Endometrium (tissue), 2 donors: Measurements from ENCODE around the gene PDGFD.
A peak's percentile ranks its signal among the peaks of the same experiment; 100 is the strongest.

Source experiments
- FAIRE-seq: peaks from 2 replicates; lab custom pipeline; 2012; peaks lifted over from hg19 to GRCh38; lab: Jason Lieb, UNC
- donor health status: control.
- donor health status: control.

The PDGFD gene

DNA sequence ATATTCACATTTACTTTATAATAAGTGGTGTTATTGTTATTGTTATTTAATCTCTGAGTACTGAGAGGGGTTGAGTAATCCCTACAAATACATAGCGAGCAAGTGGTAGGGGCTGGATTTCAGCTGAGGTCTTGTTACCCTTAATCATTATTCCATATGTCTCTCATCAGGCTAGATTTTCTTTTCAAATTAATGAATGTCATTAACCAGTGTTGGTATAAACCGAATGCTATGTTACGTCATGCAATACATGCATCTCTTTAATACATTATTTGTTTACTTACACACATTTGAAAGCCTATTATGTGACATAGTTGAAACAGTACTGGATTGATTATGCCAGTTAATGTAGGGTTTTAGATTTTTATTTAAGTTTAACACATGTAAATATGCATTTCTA lies 18.9 kb downstream of the PDGFD start:
- FAIRE-seq = no peak

DNA sequence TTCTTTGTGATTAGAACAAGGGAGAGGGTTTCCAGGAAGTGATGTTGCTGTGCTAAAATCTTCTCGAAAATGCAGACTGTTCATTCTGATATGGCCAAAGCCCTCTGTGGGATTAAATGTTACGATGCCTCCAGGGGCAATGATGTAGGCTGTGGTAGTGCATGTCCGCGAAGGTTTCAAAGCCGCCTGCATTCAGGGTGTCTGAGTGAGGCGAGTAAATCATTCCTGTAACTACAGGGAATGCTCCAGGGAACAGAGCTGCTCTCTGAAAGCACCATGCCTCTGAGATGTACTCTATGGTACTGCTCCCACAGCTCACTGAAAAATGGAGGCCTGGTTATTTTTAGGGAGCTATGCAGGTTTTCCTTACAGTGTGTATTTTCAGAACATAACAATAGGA lies 21.2 kb downstream of the PDGFD start:
- no peak for FAIRE-seq

DNA sequence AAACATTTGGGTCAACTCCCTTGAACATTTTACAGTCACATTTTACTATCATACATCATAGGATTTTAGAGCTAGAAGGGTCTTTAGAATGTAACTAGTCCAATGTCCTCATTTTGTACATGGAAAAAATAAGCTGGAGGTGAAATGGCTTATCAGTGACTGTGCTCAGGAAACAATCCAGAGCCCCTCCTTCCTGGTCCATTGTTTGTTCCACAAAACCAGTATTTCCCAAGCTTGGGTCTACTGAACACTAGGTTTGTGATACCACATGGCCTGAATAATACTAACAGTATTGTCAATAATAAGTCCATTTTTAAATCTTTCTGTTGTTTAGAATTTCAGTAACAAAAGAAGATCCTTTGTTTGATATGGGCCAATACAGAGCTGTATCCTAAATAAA lies 27.1 kb downstream of the PDGFD start:
- FAIRE-seq = no peak

DNA sequence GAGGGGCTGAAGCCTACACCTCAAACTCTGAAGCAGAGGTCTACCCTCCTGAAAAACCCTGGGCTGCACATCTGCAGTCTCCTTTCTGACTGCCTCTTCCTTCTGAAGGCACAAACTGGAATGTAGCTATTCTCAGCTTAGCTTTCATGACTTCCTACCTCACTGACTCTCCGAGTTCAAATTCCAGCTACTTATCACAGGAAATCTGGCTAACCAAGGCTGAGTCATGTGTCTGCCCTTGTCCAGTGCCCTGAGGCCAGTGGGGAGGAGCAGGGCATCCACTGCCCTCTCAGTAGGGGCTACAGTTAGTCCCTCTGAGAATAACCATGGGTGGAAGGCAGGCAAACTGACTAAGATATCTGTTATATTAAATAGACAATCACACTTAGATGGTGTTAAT lies 29.2 kb downstream of the PDGFD start:
- no peak for FAIRE-seq

DNA sequence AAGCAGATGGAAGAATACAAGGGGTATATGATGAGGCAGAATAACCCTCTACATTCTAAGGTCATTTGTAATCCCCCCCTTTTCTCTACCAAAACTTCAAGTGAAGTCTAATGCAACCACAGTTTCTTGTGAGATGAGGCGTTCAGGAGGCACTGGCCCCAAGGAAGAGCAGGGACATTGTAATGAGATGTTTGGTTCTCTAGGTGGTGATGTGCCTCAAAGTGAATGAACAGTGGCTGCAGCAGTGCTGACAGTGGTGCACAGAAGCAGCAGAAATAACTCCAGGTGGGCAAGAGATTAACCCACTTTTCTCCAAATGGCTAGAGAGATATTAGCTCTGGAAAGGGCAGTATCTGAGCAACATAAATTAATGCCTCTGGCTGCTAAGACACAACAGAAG lies 33.8 kb downstream of the PDGFD start:
- no peak for FAIRE-seq

DNA sequence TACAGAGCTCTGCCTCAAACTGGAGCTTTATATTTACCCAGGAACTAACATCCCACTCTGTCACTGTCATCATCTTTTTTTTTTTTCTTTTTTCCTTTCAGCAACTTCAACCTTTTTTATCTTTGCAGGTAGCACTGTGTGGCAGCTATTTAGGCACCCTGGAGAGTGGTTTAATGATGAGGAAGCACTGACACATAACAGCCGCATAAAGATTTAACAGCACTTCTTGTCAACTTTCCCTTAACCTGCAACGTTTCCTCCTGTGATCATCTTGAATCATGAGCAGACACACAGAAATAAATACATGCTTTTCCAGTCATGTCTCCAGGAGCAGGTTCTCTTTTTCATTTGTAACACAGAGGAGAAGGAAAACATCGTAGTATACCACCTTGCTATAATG lies 34.8 kb downstream of the PDGFD start:
- FAIRE-seq = no peak

DNA sequence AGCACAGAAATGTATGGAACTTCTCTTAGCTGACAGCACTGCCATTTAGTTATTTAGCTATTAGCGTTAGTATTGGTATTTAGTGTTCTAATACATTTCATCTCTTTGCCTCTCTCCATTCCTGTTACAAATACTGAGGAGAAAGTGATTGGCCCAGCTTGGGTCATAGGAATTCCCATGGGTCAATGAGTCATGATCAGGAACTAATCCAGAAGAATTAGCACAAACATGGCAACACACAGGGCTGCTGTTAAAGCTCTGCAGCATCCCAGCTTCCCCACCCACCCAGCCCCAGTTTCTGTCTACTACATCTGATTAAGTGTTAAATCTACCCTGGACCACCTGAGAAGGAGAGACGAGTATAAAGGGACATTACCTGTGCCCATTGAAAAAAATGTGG lies 36.1 kb downstream of the PDGFD start:
- no peak for FAIRE-seq

DNA sequence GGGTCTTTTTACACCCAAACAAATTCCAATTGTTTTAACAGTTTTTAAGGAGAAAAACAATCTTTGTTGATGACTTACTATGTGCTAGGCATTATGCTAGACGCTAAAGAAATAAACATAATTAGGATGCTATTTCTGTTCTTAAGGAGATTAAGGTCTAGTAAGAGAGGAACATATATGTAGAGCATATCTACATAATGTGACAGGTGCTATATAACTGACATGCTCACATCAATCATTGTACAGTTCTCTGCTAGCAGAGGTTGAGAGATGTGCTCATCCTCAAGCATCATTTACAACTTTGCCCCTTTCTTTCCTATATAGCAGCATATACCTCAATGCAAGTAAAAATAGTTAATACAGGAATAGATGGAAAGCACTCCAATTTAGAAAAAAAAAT lies 37.5 kb downstream of the PDGFD start:
- no peak for FAIRE-seq

DNA sequence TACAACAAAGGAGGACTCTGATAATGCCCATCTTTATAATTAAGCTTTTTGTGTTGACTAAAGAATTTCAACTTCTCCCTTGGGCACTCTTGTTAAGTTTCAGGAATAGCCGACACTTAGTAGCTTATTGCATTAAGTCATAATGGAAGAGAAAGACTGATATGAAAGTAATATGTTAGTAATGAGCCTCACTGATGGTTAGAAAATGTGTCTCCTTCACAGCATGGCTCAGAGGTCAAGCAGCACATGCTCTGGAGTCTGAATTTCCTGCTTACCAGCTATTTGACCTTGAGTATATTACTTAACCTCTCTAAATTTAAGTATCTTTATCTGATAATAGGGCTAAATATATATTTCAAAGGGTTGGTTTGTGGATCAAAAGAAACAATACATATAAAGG lies 39.0 kb downstream of the PDGFD start:
- no peak for FAIRE-seq

DNA sequence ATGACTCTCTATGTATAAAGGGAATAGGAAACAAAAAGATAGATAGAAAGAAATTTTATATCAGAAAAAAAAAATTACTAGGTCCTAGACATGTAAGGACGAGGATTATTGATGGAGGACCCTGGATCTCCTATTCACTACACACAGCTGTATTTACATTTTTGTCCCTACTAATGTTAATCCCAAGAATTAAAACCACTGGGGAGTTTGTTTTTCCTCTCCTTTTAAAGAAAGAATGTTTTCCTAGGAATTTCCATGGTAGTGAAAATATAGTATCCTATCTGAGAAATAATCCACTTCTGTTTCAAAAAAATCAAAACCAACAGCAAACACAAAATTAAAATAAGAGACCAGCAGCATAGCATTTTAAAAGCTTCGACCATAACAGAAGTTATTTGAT lies 41.1 kb downstream of the PDGFD start:
- FAIRE-seq = peak; percentile 80

DNA sequence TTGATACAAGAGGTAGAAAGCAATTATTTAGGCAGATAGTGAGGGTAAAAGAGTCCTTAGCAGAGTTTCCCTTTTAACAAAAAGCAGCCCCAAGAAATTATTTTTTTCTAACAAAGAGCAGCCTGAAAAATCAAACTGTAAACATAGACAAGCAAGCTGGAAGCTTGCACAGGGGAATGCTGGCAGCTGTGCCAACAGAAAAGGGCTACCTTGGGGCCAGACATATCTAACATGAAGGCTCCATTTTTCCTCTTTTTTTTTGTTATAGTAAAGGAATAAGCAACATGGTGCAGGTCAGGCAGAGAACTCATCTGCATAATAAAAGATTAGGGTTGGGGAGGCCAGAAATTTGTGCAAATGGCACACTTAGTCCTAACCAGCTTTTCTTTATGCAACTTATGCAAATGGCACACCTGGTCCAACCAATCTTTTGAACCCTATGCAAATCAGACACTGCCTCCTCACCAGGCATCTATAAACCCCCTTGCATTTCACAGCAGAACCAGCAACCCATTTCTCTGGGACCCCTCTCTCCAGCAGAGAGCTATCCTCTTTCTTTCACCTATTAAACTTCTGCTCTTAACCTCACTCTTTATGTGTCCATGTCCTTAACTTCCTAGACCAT lies 41.8 kb downstream of the PDGFD start:
- no peak for FAIRE-seq

DNA sequence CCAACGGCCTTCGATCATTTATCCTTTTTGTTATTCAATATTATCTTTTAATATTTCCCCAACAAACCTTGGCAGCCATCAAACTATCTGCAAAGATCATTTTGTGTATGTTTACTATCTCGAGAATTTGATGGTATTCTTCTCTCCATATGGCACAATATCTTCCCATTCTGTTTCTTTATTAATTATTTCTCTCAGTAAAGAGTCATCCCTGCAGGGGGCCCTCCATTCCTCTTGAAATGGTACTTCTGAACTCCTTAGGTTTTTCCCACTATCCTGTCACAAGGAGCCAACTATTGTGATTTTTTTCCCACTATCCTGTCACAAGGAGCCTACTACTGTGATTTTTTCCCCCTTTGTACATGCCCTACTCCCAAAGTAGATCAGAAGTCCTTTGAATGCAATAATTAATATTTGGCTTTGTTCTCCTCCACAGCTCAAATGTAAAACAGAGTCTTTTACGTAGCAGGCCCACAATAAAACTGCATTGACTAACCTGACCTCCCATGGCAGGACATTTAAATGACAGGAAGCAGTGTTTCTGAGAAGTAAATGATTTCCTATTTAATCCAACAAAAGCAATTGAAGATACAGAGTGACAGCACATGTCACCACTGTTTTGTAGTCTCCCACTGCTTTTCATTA lies 43.3 kb downstream of the PDGFD start:
- FAIRE-seq = no peak

DNA sequence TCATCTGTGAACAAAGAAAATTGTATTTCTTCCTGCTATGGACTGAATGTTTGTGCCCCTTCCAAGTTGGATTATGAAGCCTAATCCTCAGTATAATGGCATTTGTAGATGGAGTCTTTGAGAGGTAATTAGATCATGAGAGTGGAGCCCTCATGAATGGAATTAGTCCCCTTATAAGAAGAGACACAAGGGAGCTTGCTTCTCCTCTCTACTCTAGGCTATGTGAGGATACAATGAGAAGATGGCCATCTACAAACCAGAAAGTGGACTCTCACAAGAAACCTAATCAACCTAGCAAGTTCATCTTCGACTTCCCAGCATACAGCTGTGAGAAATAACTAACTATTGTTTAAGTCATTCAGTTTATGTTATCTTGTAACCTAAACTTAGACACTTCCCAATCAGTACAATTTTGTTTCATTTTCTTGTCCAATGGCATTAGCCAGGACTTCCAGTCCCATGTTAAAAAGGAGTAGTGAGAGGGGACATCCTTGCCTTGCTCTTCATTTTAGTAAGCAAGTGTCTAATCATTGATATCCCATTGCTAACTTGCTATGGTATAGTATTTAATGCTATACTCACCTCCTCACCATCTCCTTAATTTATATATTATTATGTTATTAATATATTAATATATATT lies 45.7 kb downstream of the PDGFD start:
- FAIRE-seq = no peak

DNA sequence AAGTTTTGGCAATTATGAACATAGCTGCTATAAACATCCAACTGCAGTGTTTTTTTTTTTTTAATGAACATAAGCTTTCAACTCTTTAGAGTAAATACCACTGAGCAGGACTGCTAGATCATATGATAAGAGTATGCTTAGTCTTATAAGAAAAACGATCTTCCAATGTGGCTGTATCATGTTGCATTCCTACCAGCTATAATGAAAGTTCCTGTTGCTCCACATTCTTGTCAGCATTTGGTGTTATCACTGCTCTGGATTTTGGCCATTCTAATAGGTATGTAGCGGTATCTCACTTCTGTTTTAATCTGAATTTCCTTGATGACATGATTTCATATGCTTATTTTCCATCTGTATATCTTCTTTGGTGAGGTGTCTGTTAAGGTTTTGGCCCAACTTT lies 50.4 kb downstream of the PDGFD start:
- no peak for FAIRE-seq

DNA sequence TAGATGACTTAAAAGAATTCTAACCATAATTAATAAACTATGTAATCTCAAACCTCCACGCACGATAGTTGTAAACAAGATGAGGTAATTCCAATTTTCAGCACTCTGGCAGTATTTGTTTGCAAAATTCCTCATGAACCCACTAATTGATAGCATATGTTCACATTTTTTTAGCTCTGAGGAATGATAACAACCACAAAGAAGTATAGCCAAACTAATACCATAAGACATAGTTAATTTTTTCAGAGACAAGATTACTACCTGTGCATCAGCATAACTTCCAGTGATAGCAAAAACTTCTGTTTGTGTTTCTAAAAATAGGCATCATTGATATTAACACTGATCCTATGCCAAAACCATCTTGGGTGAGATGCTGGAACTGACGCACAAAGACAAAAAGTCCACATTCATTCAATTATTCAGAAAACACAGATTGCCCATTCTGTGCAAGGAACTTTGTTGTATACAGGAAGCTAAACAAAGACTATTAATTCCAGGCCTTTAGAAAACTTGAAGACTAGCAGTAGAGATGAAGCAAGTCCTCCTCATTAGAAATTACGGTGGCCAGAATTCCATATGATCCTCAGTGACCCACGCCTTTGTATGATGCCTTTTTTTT lies 57.7 kb downstream of the PDGFD start:
- peak; percentile 97 for FAIRE-seq

DNA sequence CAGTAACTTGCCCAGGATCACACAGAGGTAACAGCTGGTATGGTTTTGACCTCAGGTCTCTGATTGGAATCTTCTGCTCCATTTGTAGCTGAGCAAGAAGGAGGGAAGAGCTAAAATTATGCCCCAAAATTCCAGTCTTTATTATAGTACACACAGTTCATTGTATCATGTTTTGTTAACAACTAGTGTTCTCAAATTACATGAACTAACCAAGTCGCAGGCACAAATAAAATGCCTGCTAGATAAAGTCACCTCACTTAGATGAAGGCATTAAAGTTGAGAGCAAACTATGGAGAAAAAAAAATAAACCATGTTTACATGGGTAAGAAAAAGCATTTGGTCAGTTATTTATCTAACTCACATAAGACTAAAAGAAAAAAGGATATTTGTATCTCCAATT lies 58.8 kb downstream of the PDGFD start:
- FAIRE-seq = peak; percentile 72

DNA sequence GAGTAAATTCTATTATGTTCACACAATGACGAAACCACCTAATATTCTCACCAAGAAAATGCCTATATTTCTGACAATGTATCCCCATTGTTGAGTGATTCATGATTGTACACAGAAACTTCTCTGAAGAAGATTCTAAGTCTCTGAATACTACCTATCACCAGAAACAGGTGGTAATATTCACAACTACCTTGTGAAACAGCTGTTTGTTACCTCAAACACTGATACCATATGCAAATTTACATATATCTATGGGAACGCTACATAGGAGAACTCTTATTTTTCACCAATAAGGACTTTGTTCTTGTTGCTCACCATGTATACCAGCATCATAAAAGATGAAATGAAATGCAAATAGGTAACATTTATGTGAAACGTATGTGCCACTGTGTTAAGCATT lies 59.3 kb downstream of the PDGFD start:
- FAIRE-seq = no peak

DNA sequence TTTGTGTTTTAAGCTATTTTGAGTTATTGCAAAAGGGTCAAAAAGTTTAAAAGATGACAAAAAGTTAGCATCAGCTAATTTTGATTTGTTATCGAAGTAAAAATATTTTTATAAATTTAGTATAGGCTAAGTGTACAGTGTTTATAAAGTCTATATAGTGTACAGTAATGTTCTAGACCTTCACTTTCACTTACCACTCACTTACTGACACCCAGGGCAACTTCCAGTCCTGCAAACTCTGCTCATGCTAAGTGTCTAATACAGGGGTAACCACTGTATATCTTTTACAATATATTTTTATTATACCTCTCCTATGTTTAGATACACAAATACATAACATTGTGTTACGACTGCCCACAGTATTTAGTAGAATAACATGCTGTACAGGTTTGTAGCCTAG lies 59.7 kb downstream of the PDGFD start:
- FAIRE-seq = no peak

DNA sequence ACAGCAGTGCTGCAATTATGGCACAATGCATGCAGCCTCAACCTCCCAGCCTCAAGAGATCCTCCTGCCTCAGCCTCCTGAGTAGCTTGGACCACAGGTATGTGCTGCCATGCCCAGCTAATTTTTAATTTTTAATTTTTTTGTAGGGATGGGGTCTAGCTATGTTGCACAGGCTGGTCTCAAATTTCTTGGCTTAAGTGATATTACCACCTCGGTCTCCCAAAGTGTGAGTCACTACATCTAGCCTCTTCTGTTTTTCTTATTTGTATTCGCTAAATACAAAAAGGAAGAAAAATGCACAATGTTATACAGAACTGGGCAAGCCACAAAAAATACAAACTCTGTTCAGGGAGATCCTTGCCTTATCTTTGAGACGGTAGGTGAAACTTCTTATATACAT lies 65.4 kb downstream of the PDGFD start:
- FAIRE-seq = no peak

DNA sequence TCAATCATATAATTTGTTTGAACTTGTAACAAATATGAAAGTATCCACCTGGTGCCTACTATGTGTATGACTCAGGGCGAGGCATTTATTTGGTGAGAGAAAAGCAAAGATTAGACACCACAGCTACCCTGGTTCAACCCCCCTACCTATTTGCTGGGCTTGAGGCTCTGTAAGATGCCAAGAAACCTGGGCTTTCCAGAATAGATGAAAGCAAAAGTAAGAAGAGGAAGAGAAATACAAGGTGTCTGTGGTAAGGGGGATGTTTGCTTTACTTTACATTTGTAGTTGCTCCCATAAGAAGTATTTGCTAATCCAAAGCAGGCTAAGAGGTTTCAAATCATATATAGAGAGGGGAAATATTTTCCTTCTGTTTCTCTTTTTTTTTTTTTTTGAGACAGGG lies 65.8 kb downstream of the PDGFD start:
- no peak for FAIRE-seq

DNA sequence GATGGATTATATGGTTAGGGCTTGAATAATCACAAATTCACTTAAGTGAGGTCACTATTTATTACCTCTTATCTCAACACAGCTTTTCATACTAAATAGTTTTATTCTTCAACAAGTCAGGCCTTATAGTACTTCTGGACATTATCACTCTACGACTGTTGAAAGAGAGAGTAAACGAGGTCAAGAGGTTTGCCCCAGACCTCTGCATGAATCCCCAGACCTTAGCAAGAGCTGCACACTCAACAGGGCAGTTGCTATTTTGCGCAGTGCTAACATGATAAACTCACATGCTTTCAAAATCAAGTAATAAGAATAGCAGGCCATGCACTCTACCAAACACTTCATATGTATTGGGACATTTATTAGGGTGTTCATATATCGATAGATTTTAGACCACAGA lies 67.0 kb downstream of the PDGFD start:
- no peak for FAIRE-seq

DNA sequence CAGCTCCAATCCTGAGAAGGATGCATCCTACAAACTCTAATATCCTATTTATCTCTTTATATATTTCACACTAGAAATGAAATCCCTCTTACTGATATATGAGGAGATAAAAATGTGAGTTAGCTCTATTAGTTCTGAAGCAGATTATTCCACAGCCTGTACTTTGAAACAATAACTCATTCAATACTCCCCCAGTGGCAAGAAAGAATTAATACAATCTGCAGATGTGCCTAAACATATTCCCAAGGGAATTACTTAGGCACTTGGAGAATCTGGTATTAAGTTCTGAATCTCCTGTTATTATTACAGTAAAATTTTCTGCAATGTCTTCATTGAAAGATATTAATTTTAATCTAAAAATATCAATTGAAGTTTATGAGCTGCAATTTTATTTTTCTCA lies 68.2 kb downstream of the PDGFD start:
- no peak for FAIRE-seq

DNA sequence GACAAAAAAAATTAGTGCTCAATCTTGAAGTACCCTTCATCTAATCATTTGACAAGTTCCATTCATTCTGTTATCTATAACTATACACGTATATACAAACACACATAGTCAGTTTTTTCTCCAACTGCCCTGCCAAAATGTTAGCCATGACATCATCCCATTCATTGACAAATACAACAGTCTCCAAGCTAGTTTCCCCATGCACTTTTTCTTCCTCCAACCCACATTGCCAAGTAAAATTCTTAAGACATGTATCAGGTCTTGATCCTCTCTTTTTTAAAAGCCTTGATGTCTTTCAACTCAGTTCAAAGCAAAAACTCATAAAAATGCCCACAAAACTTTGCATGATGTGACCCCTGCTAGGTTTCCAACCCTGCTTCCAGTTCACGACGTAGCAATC lies 69.4 kb downstream of the PDGFD start:
- no peak for FAIRE-seq
